RWPE1 (cell line): ENCODE measurements around the gene MED31.

ENCODE experiments used
- CTCF ChIA-PET: fragments of 350-600 bp; sonication (Branson Sonifier 250); formaldehyde crosslinking; extraction: SDS; loops from one replicate; lab custom pipeline; 2021; lab: Yijun Ruan, JAX
- POLR2A ChIA-PET: fragments of 400-600 bp; formaldehyde crosslinking; extraction: SDS; loops from one replicate; lab custom pipeline; 2020; ENCODE audit warnings: antibody characterized with exemption; ENCODE audit not compliant: low non-redundant PET; lab: Yijun Ruan, JAX
- DNase-seq: peaks from one replicate; pipeline ENCODE4 v3.0.0; 2012; ENCODE audit warnings: low spot score
- H3K27ac ChIP-seq: fragments of 450-650 bp; 2 replicates; pipeline ENCODE4 v1.5.1; 2017
- CTCF ChIP-seq: fragments of 450-650 bp; conservative IDR thresholded peaks from 2 replicates; pipeline ENCODE4 v1.5.1; 2017; ENCODE audit warnings: low read depth, mild to moderate bottlenecking

The MED31 gene

GRCh38 chr17:6651354-6651918 lies at the start of gene MED31, which contains the start of gene C17orf100:
Gene MED31 (minus strand): TSS chr17:6651605. CDS start chr17:6651528, 77 bp downstream.
Gene C17orf100 (plus strand): TSS chr17:6651762. CDS start chr17:6651914, 152 bp downstream.
- POLR2A ChIA-PET, result interaction anchor here (0.7 kb wide), 1 partner anchor 31 kb away, joined by 5 read pairs; no protein-coding TSS in a partner anchor
- peak within 1 kb of the TSS; percentile 87 for H3K27ac ChIP-seq
- CTCF ChIA-PET, result interaction anchor here (0.6 kb wide), 1 partner anchor 372 kb away, joined by 4 read pairs; no protein-coding TSS in a partner anchor
- DNase-seq, result peak; percentile 96
- TF ChIP-seq CTCF, result no peak

GRCh38 chr17:6700948-6701307 lies 49.5 kb upstream of the MED31 start:
- no peak for DNase-seq
- ChIA-PET POLR2A (no interaction called here), CTCF (interaction anchor here (0.7 to 0.8 kb wide), 2 partner anchors 14 to 31 kb away, joined by 3 to 7 read pairs; no protein-coding TSS in a partner anchor)
- H3K27ac ChIP-seq, result peak overlapping the region; percentile 10; the same call in 1 of the 2 replicates
- TF ChIP-seq CTCF, result no peak

- POLR2A ChIA-PET, result no interaction called here
- TF ChIP-seq CTCF, result no peak
- DNase-seq, result no peak
- CTCF ChIA-PET, result interaction anchor here (0.6 to 1.4 kb wide), 7 partner anchors 9 to 215 kb away, joined by 3 to 7 read pairs (median 3); no protein-coding TSS in a partner anchor
- peak overlapping the region; percentile 10; the same call in 1 of the 2 replicates for H3K27ac ChIP-seq
These were observed 48.9 kb upstream of the MED31 start for GRCh38 chr17:6699997-6700947.

- TF ChIP-seq CTCF, result no peak
- H3K27ac ChIP-seq, result no peak overlapping the region
- ChIA-PET CTCF (interaction anchor here (0.8 kb wide), 1 partner anchor 145 kb away, joined by 3 read pairs; no protein-coding TSS in a partner anchor), POLR2A (no interaction called here)
- no peak for DNase-seq
These were observed 46.6 kb upstream of the MED31 start for GRCh38 chr17:6698004-6698403.

- TF ChIP-seq CTCF, result no peak
- CTCF ChIA-PET, result interaction anchor here (0.6 kb wide), 1 partner anchor 20 kb away, joined by 4 read pairs; no protein-coding TSS in a partner anchor
- no peak overlapping the region for H3K27ac ChIP-seq
- no peak for DNase-seq
- POLR2A ChIA-PET, result no interaction called here
These were observed 45.5 kb upstream of the MED31 start for GRCh38 chr17:6696906-6697305.

- ChIA-PET POLR2A (no interaction called here), CTCF (no interaction called here)
- no peak for DNase-seq
These were observed 44.2 kb upstream of the MED31 start for GRCh38 chr17:6695565-6695964.

More at GRCh38 chr17:6695565-6695964, 44.2 kb upstream of the MED31 start:
- no peak for TF ChIP-seq CTCF
- peak overlapping the region; percentile 28; the same call in 1 of the 2 replicates for H3K27ac ChIP-seq
